Uterus (tissue), 4 donors: ENCODE data around the gene IPO13. TPM values are rescaled to one million over a fixed set of nuclear protein-coding genes. Genes with fewer than 3 reads are reported as not detected.

Source experiments
- DNase-seq, 2 donors: peaks; one replicate each; pipeline ENCODE4 v3.0.0-alpha.2; 2019 to 2020
- H3K27ac ChIP-seq, 2 donors: fragments of 200-600 bp; sonication (generic); 1 replicate in 1 of 2; 2 replicates in 1 of 2; pipeline ENCODE4 v1.5.1; 2016 to 2018
- H3K27me3 ChIP-seq, 2 donors: fragments of 200-600 bp; sonication (generic); one replicate each; pipeline ENCODE4 v1.5.1; 2018 to 2019; ENCODE audit warnings: control low read depth in 1 of 2
- H3K36me3 ChIP-seq, 2 donors: fragments of 200-600 bp; sonication (generic); one replicate each; pipeline ENCODE4 v1.5.1; 2019; ENCODE audit warnings: control low read depth in 1 of 2
- H3K4me1 ChIP-seq, 2 donors: fragments of 200-600 bp; sonication (generic); one replicate each; pipeline ENCODE4 v1.5.1; 2018 to 2019; ENCODE audit warnings: control low read depth in 1 of 2
- H3K4me3 ChIP-seq, 2 donors: fragments of 200-600 bp; sonication (generic); 1 replicate in 1 of 2; 2 replicates in 1 of 2; pipeline ENCODE4 v1.5.1; 2018 to 2019; ENCODE audit warnings: mild to moderate bottlenecking in 1 of 2
- H3K9me3 ChIP-seq, 2 donors: fragments of 200-600 bp; sonication (generic); one replicate each; pipeline ENCODE4 v1.5.1; 2019; ENCODE audit warnings: control low read depth in 1 of 2
- CTCF ChIP-seq, 4 experiments: fragments of 200-600 bp in 2 of 4; fragments of 450-650 bp in 2 of 4; sonication (generic) in 2 of 4; IDR thresholded peaks; one replicate each; pipeline ENCODE4 v1.5.1; 2016 to 2019; ENCODE audit warnings: antibody characterized with exemption in 4 of 4, mild to moderate bottlenecking in 2 of 4, moderate library complexity in 1 of 4
- POLR2A ChIP-seq, 2 donors: fragments of 450-650 bp; IDR thresholded peaks; one replicate each; pipeline ENCODE4 v1.6.1; 2016; ENCODE audit warnings: antibody characterized with exemption in 2 of 2, mild to moderate bottlenecking in 1 of 2, moderate library complexity in 1 of 2
- intact Hi-C: fragments of 100-400 bp; cut with DNase I; formaldehyde crosslinking; loops from one replicate; pipeline ENCODE4 v1.15.1; 2023; ENCODE audit warnings: low total_unique reads
- total RNA-seq, 4 donors: library from RNA; depleted of rRNA in 3 of 4; stranded (reverse); fragments of >200 nt in 3 of 4; gene quantifications; one replicate each; pipeline versions ENCODE4 v1.1.0 to v1.2.4, GENCODE V29; 2014 to 2023
- donor health status: DM: yes; HTN: yes; CAD: no.

The IPO13 gene
- total RNA-seq, 4 donors from 2014 or later = 6.9 to 26.7 (median 18.0) TPM

- Histone ChIP-seq H3K4me3 (peak within 1 kb of the TSS; percentile 42 to 87), H3K36me3 (no peaks in the 10 kb centered on the region), H3K9me3 (no peaks in the 10 kb centered on the region), H3K27me3 (no peaks in the 10 kb centered on the region), H3K27ac (peak within 1 kb of the TSS; percentile 52 to 70), H3K4me1 (peaks cover 4 to 8% of the 10 kb centered on the region in 2 donors)
- intact Hi-C loops = no loop called here
- DNase-seq = peak; percentile 26 to 53
- no peak for TF ChIP-seq POLR2A (IDR thresholded peaks at IDR 0.05)
- no peak for TF ChIP-seq CTCF (IDR thresholded peaks at IDR 0.05)
Measured at GRCh38 chr1:43978551-43979260, 32.0 kb downstream of the IPO13 start, which contains the start of gene B4GALT2. Gene B4GALT2, plus strand, starts transcription at chr1:43979210. Its CDS starts 1,951 bp downstream, at chr1:43981161.

GRCh38 chr1:43979261-43979527, 32.4 kb downstream of the IPO13 start:
- intact Hi-C loops = no loop called here
- peaks cover 4 to 8% of the 10 kb centered on the region in 2 donors for H3K4me1 ChIP-seq
- H3K9me3 ChIP-seq = no peaks in the 10 kb centered on the region
- H3K27me3 ChIP-seq = no peaks in the 10 kb centered on the region
- DNase-seq = no peak
- no peak for TF ChIP-seq CTCF (IDR thresholded peaks at IDR 0.05)
- no peak for TF ChIP-seq POLR2A (IDR thresholded peaks at IDR 0.05)
- H3K36me3 ChIP-seq = no peaks in the 10 kb centered on the region
- peak overlapping the region; percentile 52 to 70 for H3K27ac ChIP-seq
- H3K4me3 ChIP-seq = peak overlapping the region; percentile 42 to 87

GRCh38 chr1:43979528-43980254, 32.9 kb downstream of the IPO13 start:
- DNase-seq = peak; percentile 42 to 60
- peaks cover 4 to 8% of the 10 kb centered on the region in 2 donors for H3K4me1 ChIP-seq
- H3K27me3 ChIP-seq = no peaks in the 10 kb centered on the region
- H3K4me3 ChIP-seq = peak overlapping the region; percentile 42 to 87
- TF ChIP-seq CTCF (IDR thresholded peaks at IDR 0.05) (no peak), POLR2A (IDR thresholded peaks at IDR 0.05) (no peak)
- intact Hi-C loops = no loop called here
- peak overlapping the region; percentile 52 to 70 for H3K27ac ChIP-seq
- no peaks in the 10 kb centered on the region for H3K9me3 ChIP-seq
- H3K36me3 ChIP-seq = no peaks in the 10 kb centered on the region

- H3K4me1 ChIP-seq = peaks cover 4 to 8% of the 10 kb centered on the region in 2 donors
- no peaks in the 10 kb centered on the region for H3K9me3 ChIP-seq
- intact Hi-C loops = no loop called here
- no peaks in the 10 kb centered on the region for H3K36me3 ChIP-seq
- TF ChIP-seq CTCF (IDR thresholded peaks at IDR 0.05) (no peak), POLR2A (IDR thresholded peaks at IDR 0.05) (no peak)
- H3K27ac ChIP-seq = peak overlapping the region; percentile 52 to 70
- no peaks in the 10 kb centered on the region for H3K27me3 ChIP-seq
- DNase-seq = peak in 1 of 2 donors; percentile 20
- H3K4me3 ChIP-seq = peak overlapping the region; percentile 42 to 87
Measured at GRCh38 chr1:43980255-43981134, 33.7 kb downstream of the IPO13 start.
